Measurements from ENCODE around the gene FAM83B. TPM values are rescaled to one million over a fixed set of nuclear protein-coding genes. Genes with fewer than 3 reads are reported as not detected.

FAM83B gene
- total and polyA plus RNA-seq, 2 donors (not counting 3 experiments of a cell fraction or from before 2014, with no cell fraction given) = not detected

DNA sequence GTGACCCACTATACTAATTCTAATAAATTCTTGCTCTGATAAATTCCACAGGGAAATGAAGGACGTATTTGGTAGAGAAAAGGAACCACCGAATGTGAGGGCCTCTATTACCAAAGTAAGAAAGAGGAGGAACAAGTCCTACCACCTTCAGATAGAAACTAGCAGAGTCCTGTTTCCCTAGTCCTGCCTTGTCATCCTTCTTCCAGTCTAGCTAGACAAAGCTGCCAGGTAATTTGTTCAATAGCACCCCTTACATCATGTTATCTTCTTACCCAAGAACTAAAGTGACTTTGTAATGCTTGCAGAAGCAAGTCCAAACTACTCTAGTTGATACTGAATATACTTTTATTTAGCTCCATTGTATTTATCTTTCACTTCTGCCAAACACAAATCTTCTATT lies 29.3 kb upstream of the FAM83B start:
- Histone ChIP-seq H3K4me3 (replicated peaks in 1 of 3; ENCODE audit: insufficient read depth in 1 of 3, low read depth in 1 of 3, low read length in 3 of 3) (no peak overlapping the region), H3K27ac (ENCODE audit: insufficient read depth, low read depth, low read length) (no peak overlapping the region), H3K4me1 (ENCODE audit: control insufficient read depth, extremely low read depth, insufficient read depth, low read length) (no peaks in the 10 kb centered on the region), H3K4me2 (ENCODE audit: insufficient read depth, low read length) (no peak overlapping the region), H3K36me3 (ENCODE audit: control insufficient read depth in 2 of 2, extremely low read depth in 1 of 2, insufficient read depth in 2 of 2, low read length in 2 of 2) (no peaks in the 10 kb centered on the region), H2AFZ (ENCODE audit: low read depth, low read length) (no peak overlapping the region), H3K9ac (replicated peaks; ENCODE audit: extremely low read depth, insufficient read depth, low read length) (no peak overlapping the region), H3K9me1 (replicated peaks; ENCODE audit: control insufficient read depth, extremely low read depth, insufficient read depth, low read length) (no peaks in the 10 kb centered on the region), H3K79me2 (ENCODE audit: control insufficient read depth, insufficient read depth, low read length) (no peaks in the 10 kb centered on the region), H4K20me1 (replicated peaks; ENCODE audit: control insufficient read depth, extremely low read depth, insufficient read depth, low read length) (no peaks in the 10 kb centered on the region), H3K27me3 (ENCODE audit: control insufficient read depth in 2 of 2, insufficient read depth in 2 of 2, low read length in 2 of 2) (no peaks in the 10 kb centered on the region), H3K9me3 (replicated peaks; ENCODE audit: control insufficient read depth, insufficient read depth, low read length) (no peaks in the 10 kb centered on the region)
- no TSS peak for BruUV-seq (replicated peaks)
- ChIA-PET CTCF (no interaction called here), POLR2A (no interaction called here)
- intact Hi-C loops (cut with micrococcal nuclease) (no loop called here), dilution Hi-C loops (cut with MboI; ENCODE audit: extremely low pct_ligation_motif_present, low sequenced_read_pairs) (no loop called here)
- no peak for DNase-seq (ENCODE audit: low read depth, low spot score)
- no peak for TF ChIP-seq FOS (IDR thresholded peaks at IDR 0.05; ENCODE audit: borderline replicate concordance, insufficient read depth, low read length)
- TF ChIP-seq JUN (IDR thresholded peaks at IDR 0.05; ENCODE audit: borderline replicate concordance, insufficient read depth, insufficient read length, low read depth) = no peak
- TF ChIP-seq, protein P1, sequence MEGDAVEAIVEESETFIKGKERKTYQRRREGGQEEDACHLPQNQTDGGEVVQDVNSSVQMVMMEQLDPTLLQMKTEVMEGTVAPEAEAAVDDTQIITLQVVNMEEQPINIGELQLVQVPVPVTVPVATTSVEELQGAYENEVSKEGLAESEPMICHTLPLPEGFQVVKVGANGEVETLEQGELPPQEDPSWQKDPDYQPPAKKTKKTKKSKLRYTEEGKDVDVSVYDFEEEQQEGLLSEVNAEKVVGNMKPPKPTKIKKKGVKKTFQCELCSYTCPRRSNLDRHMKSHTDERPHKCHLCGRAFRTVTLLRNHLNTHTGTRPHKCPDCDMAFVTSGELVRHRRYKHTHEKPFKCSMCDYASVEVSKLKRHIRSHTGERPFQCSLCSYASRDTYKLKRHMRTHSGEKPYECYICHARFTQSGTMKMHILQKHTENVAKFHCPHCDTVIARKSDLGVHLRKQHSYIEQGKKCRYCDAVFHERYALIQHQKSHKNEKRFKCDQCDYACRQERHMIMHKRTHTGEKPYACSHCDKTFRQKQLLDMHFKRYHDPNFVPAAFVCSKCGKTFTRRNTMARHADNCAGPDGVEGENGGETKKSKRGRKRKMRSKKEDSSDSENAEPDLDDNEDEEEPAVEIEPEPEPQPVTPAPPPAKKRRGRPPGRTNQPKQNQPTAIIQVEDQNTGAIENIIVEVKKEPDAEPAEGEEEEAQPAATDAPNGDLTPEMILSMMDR (IDR thresholded peaks at IDR 0.05; ENCODE audit: extremely low read depth in 1 of 2, insufficient read depth in 1 of 2, low read depth in 1 of 2, low read length in 2 of 2) = no peak
- TF ChIP-seq POLR2A (IDR thresholded peaks at IDR 0.05; ENCODE audit: low read depth, low read length) = no peak
- TF ChIP-seq POLR2AphosphoS5 (IDR thresholded peaks at IDR 0.05; ENCODE audit: insufficient read depth, low read depth, low read length) = no peak
- no peak for TF ChIP-seq GATA2 (IDR thresholded peaks at IDR 0.05; ENCODE audit: insufficient read depth, insufficient read length, low read depth, low read length)
- TF ChIP-seq MAX (IDR thresholded peaks at IDR 0.05; ENCODE audit: insufficient read depth, insufficient read length) = no peak
- TF ChIP-seq MYC (IDR thresholded peaks at IDR 0.05; ENCODE audit: low read depth, low read length) = no peak
- TF ChIP-seq EZH2 (IDR thresholded peaks at IDR 0.05; ENCODE audit: borderline replicate concordance, low read depth, low read length, severe bottlenecking) = no peak
- no peak for FAIRE-seq

All from endothelial cell of umbilical vein (primary cell).